RPMI8226 (cell line): ENCODE data around the gene PCSK2.
"Not testable (repeated sequence)": the region's sequence is repeated elsewhere in the genome, so short reads cannot be mapped to it uniquely, and the experiment has no call there.

Experiments used
- DNase-seq: peaks from one replicate; pipeline ENCODE4 v3.0.0-alpha.2; 2015

PCSK2 gene

GRCh38 chr20:17226410-17227218 lies at the start of gene PCSK2:
TSS of gene PCSK2 (plus strand) at chr20:17227040. CDS start at chr20:17227306, 266 bp downstream.
- DNase-seq: peak; percentile 14

GRCh38 chr20:17177341-17177740 lies 49.5 kb upstream of the PCSK2 start:
- no peak for DNase-seq

- no peak for DNase-seq
Observed at GRCh38 chr20:17179840-17180239, 47.0 kb upstream of the PCSK2 start.

GRCh38 chr20:17189976-17190695 lies 36.7 kb upstream of the PCSK2 start:
- DNase-seq: no peak

- DNase-seq: no peak
Observed at GRCh38 chr20:17197041-17197440, 29.8 kb upstream of the PCSK2 start.

GRCh38 chr20:17202030-17202429 lies 24.8 kb upstream of the PCSK2 start:
- DNase-seq: no peak

GRCh38 chr20:17202673-17203072 lies 24.2 kb upstream of the PCSK2 start:
- DNase-seq: no peak

GRCh38 chr20:17205084-17205813 lies 21.6 kb upstream of the PCSK2 start:
- no peak for DNase-seq

- DNase-seq: no peak
Observed at GRCh38 chr20:17210387-17210786, 16.5 kb upstream of the PCSK2 start.

- no peak for DNase-seq
Observed at GRCh38 chr20:17210983-17211382, 15.9 kb upstream of the PCSK2 start.

- no peak for DNase-seq
Observed at GRCh38 chr20:17215167-17215566, 11.7 kb upstream of the PCSK2 start.

- DNase-seq: not testable (repeated sequence)
Observed at GRCh38 chr20:17219856-17220255, 7.0 kb upstream of the PCSK2 start.

- no peak for DNase-seq
Observed at GRCh38 chr20:17223553-17223952, 3.3 kb upstream of the PCSK2 start.

GRCh38 chr20:17225851-17226409 lies 910 bp upstream of the PCSK2 start:
- DNase-seq: no peak

- no peak for DNase-seq
Observed at GRCh38 chr20:17227219-17227575, 357 bp downstream of the PCSK2 start.

GRCh38 chr20:17227669-17228623 lies 1.1 kb downstream of the PCSK2 start:
- DNase-seq: no peak

- DNase-seq: no peak
Observed at GRCh38 chr20:17228624-17229061, 1.8 kb downstream of the PCSK2 start.

- DNase-seq: no peak
Observed at GRCh38 chr20:17229256-17229655, 2.4 kb downstream of the PCSK2 start.

- DNase-seq: no peak
Observed at GRCh38 chr20:17233626-17234025, 6.8 kb downstream of the PCSK2 start.

GRCh38 chr20:17236766-17237165 lies 9.9 kb downstream of the PCSK2 start:
- no peak for DNase-seq

GRCh38 chr20:17248224-17248623 lies 21.4 kb downstream of the PCSK2 start:
- no peak for DNase-seq

GRCh38 chr20:17262786-17263185 lies 35.9 kb downstream of the PCSK2 start:
- DNase-seq: no peak
